Activated naive CD8-positive, alpha-beta T cell treated with anti-CD3 and anti-CD28 coated beads, Interleukin-2, amount 50 U/mL, for 24 hours (primary cell): Measurements from ENCODE around the gene ZBTB46.
"Not testable (repeated sequence)": the region's sequence is repeated elsewhere in the genome, so short reads cannot be mapped to it uniquely, and the experiment has no call there.

ENCODE experiments used
- ATAC-seq: fragments of 150-1000 bp; cut with Tn5 transposase; one replicate; pipeline ENCODE4 v1.10.0; 2021
- DNase-seq: peaks from one replicate; pipeline ENCODE4 v3.0.0; 2021
- H3K27ac Mint-ChIP-seq: one replicate; pipeline ENCODE4 v1.8.0; 2021; ENCODE audit warnings: mild to moderate bottlenecking, mixed read lengths
- H3K27me3 Mint-ChIP-seq: one replicate; pipeline ENCODE4 v1.8.0; 2021; ENCODE audit warnings: mixed read lengths
- H3K36me3 Mint-ChIP-seq: one replicate; pipeline ENCODE4 v1.8.0; 2021; ENCODE audit warnings: low read depth, mixed read lengths
- H3K4me1 Mint-ChIP-seq: one replicate; pipeline ENCODE4 v1.8.0; 2021; ENCODE audit warnings: mixed read lengths
- H3K4me3 Mint-ChIP-seq: one replicate; pipeline ENCODE4 v1.8.0; 2021; ENCODE audit warnings: mild to moderate bottlenecking, moderate library complexity, mixed read lengths
- H3K9me3 Mint-ChIP-seq: one replicate; pipeline ENCODE4 v1.8.0; 2021; ENCODE audit warnings: mixed read lengths

The ZBTB46 gene

DNA sequence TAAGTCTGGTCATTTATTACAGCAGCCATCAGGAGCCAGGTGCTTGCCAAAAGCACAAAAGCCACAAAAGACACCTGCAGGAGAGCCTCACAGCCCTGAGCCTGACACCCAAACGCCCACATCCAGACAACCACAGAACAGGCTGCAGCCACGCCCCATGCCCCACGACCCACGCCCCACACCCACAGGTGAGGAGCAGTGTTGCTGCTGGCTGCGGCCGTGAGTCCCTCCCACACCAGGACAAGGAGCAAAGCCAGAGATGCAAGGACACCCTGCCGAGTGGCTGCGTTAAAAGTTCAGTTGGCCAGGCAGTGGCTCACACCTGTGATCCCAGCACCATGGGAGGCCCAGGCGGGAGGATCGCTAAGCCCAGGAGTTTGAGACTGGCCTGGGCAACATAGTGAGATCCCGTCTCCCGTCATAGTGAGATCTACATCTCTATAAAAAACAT, 48.5 kb downstream of the ZBTB46 start:
- Mint-ChIP-seq H3K9me3 (no peaks in the 10 kb centered on the region), H3K27ac (no peak overlapping the region), H3K36me3 (no peaks in the 10 kb centered on the region), H3K4me3 (no peak overlapping the region), H3K4me1 (peaks cover 15% of the 10 kb centered on the region), H3K27me3 (no peaks in the 10 kb centered on the region)
- no peak for DNase-seq
- no peak for ATAC-seq

DNA sequence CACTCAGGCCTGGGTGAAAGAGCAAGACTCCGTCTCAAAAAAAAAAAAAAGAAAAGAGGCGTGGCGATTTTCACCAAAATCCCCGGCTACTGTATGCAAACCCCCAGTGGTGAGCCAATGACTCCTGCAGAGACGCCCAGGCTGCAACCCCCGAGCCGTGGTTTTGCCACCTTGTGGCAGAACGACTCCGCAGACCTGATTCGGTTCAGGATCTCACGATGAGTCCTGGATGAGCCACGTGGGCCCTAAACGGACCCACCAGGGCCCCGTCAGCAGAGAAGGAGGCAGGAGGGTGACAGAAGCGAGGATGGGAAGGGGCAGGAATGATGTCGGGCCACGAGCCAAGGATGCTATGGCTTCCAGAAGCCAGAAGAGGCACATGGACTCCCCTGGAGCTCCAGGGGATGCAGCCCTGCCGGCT, 49.0 kb downstream of the ZBTB46 start:
- no peak overlapping the region for H3K4me3 Mint-ChIP-seq
- DNase-seq (peak; percentile 43), ATAC-seq (peak; percentile 89)
- no peaks in the 10 kb centered on the region for H3K27me3 Mint-ChIP-seq
- peak overlapping the region; percentile 59 for H3K27ac Mint-ChIP-seq
- no peaks in the 10 kb centered on the region for H3K36me3 Mint-ChIP-seq
- H3K9me3 Mint-ChIP-seq, result no peaks in the 10 kb centered on the region
- peaks cover 15% of the 10 kb centered on the region for H3K4me1 Mint-ChIP-seq

- no peak overlapping the region for H3K27ac Mint-ChIP-seq
- peaks cover 15% of the 10 kb centered on the region for H3K4me1 Mint-ChIP-seq
- H3K9me3 Mint-ChIP-seq, result no peaks in the 10 kb centered on the region
- H3K27me3 Mint-ChIP-seq, result no peaks in the 10 kb centered on the region
- no peak for ATAC-seq
- H3K36me3 Mint-ChIP-seq, result no peaks in the 10 kb centered on the region
- DNase-seq, result no peak
- H3K4me3 Mint-ChIP-seq, result no peak overlapping the region
Observed at GRCh38 chr20:63781181-63781580, 49.9 kb downstream of the ZBTB46 start.

DNA sequence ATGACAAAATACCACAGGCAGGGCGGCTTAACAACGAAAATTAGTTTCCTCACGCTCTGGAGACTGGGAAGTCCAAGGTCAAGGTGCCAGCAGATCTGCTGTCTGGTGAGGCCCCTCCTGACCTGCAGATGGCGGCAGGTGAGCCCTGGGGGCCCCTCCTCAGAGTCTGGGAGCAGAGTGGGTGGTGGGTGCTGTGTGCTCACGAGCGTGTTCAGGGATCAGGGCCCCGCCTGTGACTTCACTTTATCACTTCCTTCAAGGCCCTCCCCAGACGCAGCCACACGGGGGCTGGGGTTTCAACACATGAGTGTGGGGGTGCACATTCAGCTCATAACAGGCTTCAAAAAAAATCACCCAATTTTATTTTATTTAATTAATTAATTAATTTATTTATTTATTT, 52.2 kb downstream of the ZBTB46 start:
- Mint-ChIP-seq H3K4me3 (no peak overlapping the region), H3K36me3 (no peaks in the 10 kb centered on the region), H3K27me3 (no peaks in the 10 kb centered on the region), H3K4me1 (peaks cover 15% of the 10 kb centered on the region), H3K9me3 (no peaks in the 10 kb centered on the region), H3K27ac (no peak overlapping the region)
- no peak for DNase-seq
- no peak for ATAC-seq

DNA sequence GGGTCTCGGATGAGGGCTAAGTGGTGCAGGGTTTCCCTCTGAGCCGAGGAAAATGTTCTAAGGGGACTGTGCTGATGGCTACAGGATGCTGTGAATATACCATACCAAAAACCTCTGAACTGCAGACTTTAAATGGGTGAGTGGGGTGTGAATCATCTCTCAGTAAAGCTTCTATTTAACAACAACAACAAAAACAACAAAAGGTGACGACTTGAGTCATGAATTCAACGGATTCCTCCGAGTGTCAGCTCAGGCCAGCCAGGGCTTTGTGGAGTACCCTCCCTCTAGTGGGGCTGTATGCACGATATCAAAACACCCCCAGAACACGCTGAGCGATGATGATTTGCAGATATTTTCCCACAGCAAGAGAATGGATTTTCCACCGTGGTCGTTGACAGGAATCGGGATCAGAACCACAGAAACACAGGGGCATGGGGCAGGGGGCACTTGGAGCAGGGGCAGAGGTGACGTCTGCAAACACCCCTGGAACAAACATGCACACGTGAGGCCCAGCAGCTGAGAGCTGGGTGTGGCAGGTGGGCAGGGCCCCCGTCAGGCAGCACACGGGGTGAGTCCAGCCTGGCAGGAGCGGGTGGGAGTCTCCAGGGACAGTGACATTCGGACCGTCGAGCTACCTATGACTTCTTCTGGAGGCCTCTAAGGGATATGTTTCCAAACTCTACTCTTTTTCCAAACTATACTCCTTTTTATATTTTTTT, 52.9 kb downstream of the ZBTB46 start:
- Mint-ChIP-seq H3K27ac (no peak overlapping the region), H3K4me1 (peaks cover 15% of the 10 kb centered on the region), H3K9me3 (no peaks in the 10 kb centered on the region), H3K27me3 (no peaks in the 10 kb centered on the region), H3K4me3 (no peak overlapping the region), H3K36me3 (no peaks in the 10 kb centered on the region)
- ATAC-seq, result no peak
- no peak for DNase-seq

DNA sequence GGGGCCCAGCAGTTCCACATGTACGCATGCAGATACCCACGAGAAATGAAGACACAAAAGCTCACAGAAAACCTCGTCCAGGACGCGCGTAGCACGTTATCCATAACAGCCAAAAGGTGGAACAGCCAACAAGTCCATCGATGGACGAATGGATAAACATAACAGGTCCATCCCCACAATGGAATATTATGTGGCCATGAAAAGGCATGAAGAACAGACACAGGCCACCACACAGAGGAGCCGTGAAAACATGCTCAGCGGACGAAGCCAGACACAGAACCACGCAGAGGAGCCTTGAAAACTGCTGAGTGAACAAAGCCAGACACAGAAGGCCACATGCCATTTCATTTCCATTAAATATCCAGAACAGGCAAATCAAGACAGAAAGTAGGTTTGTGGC, 53.5 kb downstream of the ZBTB46 start:
- H3K36me3 Mint-ChIP-seq, result no peaks in the 10 kb centered on the region
- H3K4me3 Mint-ChIP-seq, result no peak overlapping the region
- H3K27ac Mint-ChIP-seq, result no peak overlapping the region
- H3K4me1 Mint-ChIP-seq, result peaks cover 13% of the 10 kb centered on the region
- DNase-seq, result no peak
- ATAC-seq, result no peak
- H3K27me3 Mint-ChIP-seq, result no peaks in the 10 kb centered on the region
- no peaks in the 10 kb centered on the region for H3K9me3 Mint-ChIP-seq

DNA sequence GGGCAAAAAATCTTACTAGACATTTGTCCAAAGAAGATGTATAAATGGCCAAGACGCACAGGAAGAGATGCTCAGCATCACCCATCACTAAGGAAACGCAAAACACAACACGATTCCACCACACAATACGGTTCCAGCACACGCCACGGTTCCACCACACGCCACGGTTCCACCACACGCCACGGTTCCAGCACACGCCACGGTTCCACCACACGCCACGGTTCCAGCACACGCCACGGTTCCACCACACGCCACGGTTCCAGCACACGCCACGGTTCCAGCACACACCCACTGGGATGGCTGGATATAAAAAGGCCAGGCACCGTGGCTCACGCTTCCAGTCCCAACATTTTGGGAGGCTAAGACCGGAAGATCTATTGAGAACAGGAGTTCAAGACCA, 54.2 kb downstream of the ZBTB46 start:
- ATAC-seq, DNase-seq, H3K36me3 Mint-ChIP-seq, H3K4me1 Mint-ChIP-seq, H3K4me3 Mint-ChIP-seq, H3K27me3 Mint-ChIP-seq, H3K9me3 Mint-ChIP-seq: not testable (repeated sequence)
- H3K27ac Mint-ChIP-seq, result peak overlapping the region; percentile 31

GRCh38 chr20:63775096-63775978, 55.7 kb downstream of the ZBTB46 start:
- H3K9me3 Mint-ChIP-seq, result no peaks in the 10 kb centered on the region
- DNase-seq (peak; percentile 45), ATAC-seq (no peak)
- H3K4me1 Mint-ChIP-seq, result peaks cover 2% of the 10 kb centered on the region
- H3K27ac Mint-ChIP-seq, result no peak overlapping the region
- H3K36me3 Mint-ChIP-seq, result no peaks in the 10 kb centered on the region
- H3K4me3 Mint-ChIP-seq, result no peak overlapping the region
- H3K27me3 Mint-ChIP-seq, result no peaks in the 10 kb centered on the region

- ATAC-seq, result no peak
- H3K27me3 Mint-ChIP-seq, result no peaks in the 10 kb centered on the region
Observed at GRCh38 chr20:63774306-63774705, 56.8 kb downstream of the ZBTB46 start.

GRCh38 chr20:63773571-63774241, 57.4 kb downstream of the ZBTB46 start:
- no peak for DNase-seq
- Mint-ChIP-seq H3K27ac (no peak overlapping the region), H3K4me1 (no peaks in the 10 kb centered on the region), H3K36me3 (no peaks in the 10 kb centered on the region), H3K9me3 (no peaks in the 10 kb centered on the region), H3K4me3 (no peak overlapping the region), H3K27me3 (no peaks in the 10 kb centered on the region)
- no peak for ATAC-seq

More at GRCh38 chr20:63774306-63774705, 56.8 kb downstream of the ZBTB46 start:
- DNase-seq, result no peak
- Mint-ChIP-seq H3K36me3 (no peaks in the 10 kb centered on the region), H3K9me3 (no peaks in the 10 kb centered on the region), H3K4me1 (no peaks in the 10 kb centered on the region), H3K27ac (no peak overlapping the region), H3K4me3 (no peak overlapping the region)

DNA sequence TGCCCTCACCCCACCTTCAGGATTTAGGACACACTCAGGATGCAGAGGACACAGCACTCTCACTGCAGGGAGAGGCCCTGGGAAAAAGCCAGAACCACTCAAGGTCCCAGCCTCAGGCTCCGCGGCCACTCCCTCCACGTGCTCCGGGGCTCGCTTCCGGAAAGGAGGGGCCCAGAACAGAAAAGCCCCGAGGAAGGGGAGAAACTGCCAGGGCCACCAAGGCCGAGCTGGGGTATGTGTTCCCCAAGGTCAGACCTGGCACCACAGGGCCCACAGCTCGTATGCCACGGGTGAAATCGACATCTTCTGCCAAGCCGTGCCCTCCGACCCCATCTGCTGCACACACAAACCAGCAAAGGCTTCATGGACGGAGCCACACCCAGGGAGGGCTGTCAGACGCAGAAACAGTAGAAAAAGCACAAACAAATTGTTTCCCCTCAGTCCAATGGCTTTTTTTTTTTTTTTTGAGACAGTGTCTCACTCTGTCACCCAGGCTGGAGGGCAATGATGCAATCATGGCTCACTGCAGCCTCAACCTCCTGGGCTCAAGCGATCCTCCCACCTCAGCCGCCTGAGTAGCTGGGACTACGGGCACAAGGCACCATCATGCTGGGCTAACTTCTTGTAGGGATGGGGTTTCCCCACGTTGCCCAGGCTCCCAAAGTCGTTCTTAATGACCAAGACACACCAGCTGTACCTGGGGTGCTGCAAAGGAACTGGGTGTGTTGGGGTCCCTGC, 58.1 kb downstream of the ZBTB46 start:
- Mint-ChIP-seq H3K9me3 (no peaks in the 10 kb centered on the region), H3K36me3 (no peaks in the 10 kb centered on the region), H3K4me1 (no peaks in the 10 kb centered on the region), H3K27ac (no peak overlapping the region), H3K27me3 (no peaks in the 10 kb centered on the region), H3K4me3 (no peak overlapping the region)
- ATAC-seq (no peak), DNase-seq (no peak)

GRCh38 chr20:63771046-63771707, 59.9 kb downstream of the ZBTB46 start:
- Mint-ChIP-seq H3K9me3 (no peaks in the 10 kb centered on the region), H3K27ac (no peak overlapping the region), H3K27me3 (no peaks in the 10 kb centered on the region), H3K4me3 (no peak overlapping the region), H3K36me3 (no peaks in the 10 kb centered on the region), H3K4me1 (no peaks in the 10 kb centered on the region)
- no peak for ATAC-seq
- no peak for DNase-seq

DNA sequence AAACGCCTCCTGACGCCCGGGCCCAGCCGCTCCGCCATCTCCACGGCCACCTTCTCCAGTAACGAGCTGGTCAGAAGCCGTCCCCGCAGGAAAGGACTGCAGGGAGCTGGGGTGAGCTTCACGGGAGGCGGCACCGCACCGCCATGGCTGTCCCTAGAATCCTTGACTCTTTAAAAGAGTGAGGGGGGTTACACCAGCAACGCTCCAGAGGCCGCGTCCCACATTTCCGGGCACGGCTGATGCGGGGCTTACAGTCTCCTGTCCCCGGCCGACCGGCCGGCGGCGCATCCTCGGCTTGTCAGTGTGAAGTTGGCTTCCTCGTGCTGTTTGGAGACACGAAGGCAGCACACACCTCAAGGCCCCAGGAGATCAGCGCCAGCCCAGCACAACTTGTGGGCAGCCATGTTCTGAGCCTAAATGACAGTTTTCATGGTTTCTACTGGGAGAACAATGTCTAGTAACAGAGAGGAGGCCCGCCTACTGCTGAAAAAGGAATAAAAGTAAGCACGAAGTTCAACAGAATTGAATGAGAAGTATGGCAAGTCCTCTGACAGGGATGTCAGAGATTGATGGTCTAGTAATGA, 61.1 kb downstream of the ZBTB46 start:
- Mint-ChIP-seq H3K4me1 (no peaks in the 10 kb centered on the region), H3K9me3 (no peaks in the 10 kb centered on the region), H3K27me3 (no peaks in the 10 kb centered on the region), H3K4me3 (no peak overlapping the region), H3K36me3 (no peaks in the 10 kb centered on the region), H3K27ac (no peak overlapping the region)
- ATAC-seq (no peak), DNase-seq (no peak)
